ENCODE data around the gene NCOA7.

GRCh38 chr6:125769147-125769783 lies 21.5 kb upstream of the NCOA7 start:
- TF ChIP-seq CTCF (IDR thresholded peaks at IDR 0.05) (no peak), ZFX (IDR thresholded peaks at IDR 0.05; ENCODE audit: borderline replicate concordance) (no peak)

Measured in 22Rv1 (cell line).